Transverse colon (tissue), 4 donors: ENCODE measurements around the gene CHP2.
"Not testable (repeated sequence)": the region's sequence is repeated elsewhere in the genome, so short reads cannot be mapped to it uniquely, and the experiment has no call there.

ENCODE experiments used
- CTCF ChIP-seq, 5 experiments: fragments of 200-600 bp in 3 of 5; fragments of 450-650 bp in 2 of 5; sonication (generic) in 3 of 5; IDR thresholded peaks; 1 replicate in 2 of 5; 2 replicates in 3 of 5; pipeline ENCODE4 v1.5.1; 2016 to 2017; ENCODE audit warnings: antibody characterized with exemption in 5 of 5, inconsistent platforms in 3 of 5, mild to moderate bottlenecking in 2 of 5, moderate library complexity in 1 of 5
- EP300 ChIP-seq: sonication (generic); formaldehyde crosslinking; IDR thresholded peaks from one replicate; pipeline ENCODE4 v1.6.1; 2017; ENCODE audit warnings: antibody characterized with exemption, low read depth
- POLR2A ChIP-seq: fragments of 450-650 bp; IDR thresholded peaks from one replicate; pipeline ENCODE4 v1.6.1; 2016; ENCODE audit warnings: antibody characterized with exemption, mild to moderate bottlenecking, moderate library complexity
- POLR2AphosphoS5 ChIP-seq, 3 donors: sonication (generic); formaldehyde crosslinking; IDR thresholded peaks; one replicate each; pipeline ENCODE4 v1.6.1; 2016; ENCODE audit warnings: antibody characterized with exemption in 3 of 3

DNA sequence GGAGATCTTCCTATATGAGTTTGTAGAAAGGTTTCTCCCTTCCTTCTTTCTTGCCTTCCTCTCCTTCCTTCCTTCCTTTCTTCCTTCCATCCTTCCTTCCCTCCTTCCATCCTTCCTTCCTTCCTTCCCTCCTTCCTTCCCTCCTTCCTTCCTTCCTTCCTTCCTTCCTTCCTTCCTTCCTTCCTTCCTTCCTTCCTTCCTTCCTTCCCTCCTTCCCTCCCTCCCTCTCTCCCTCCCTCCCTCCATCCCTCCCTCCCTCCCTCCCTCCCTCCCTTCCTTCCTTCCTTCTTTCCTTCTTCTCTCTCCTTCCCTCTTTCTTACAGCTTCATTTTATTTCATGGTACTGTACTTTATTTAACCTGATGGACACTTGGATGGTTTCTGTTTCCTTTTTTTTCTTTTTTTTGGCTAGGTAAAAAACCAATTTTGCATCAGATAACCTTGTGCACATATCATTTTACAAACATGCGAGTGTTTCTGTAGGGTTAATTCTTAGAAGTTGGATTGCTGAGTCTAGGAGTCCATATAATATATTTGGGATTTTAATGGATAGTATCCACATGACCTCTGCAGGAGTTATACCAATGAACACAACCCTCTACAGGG is 17.3 kb upstream of the CHP2 start:
- TF ChIP-seq CTCF (IDR thresholded peaks at IDR 0.05); POLR2A; EP300; POLR2AphosphoS5 (IDR thresholded peaks at IDR 0.05): not testable (repeated sequence)
